ENCODE results near the gene KLKB1.

KLKB1 gene

DNA sequence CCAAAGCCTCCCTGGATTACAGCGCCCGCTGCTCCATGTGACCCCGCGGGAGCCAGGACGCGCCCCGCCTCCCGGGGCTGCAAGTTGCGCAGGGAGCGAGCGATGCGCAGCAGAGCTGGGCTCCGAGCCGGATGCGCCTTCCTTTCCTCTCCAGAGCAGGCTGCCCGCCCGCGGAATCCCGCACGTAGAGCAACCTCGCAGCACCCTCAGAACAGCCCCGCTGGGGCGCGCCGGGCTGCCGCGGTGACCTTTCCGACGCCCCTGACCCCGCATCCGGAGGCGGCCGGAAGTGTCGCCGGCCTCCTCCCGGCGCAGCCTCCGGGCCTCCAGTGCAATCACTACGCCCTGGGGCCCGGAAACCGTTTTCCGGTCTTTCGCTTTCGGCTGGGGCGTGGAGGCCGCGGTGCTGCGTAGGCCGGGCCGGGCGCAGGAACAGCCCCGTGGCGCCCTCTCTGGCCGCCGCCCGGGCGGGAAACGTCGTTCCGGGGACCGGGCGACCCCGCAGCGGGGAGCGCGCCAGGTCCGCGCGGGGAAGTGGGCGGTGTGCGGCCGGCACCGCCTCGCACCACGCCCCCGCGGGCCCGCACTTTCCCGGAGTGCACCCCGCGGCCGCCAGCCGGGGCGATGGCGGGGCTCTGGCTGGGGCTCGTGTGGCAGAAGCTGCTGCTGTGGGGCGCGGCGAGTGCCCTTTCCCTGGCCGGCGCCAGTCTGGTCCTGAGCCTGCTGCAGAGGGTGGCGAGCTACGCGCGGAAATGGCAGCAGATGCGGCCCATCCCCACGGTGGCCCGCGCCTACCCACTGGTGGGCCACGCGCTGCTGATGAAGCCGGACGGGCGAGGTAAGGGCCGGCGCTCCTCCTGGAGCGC, 35.9 kb upstream of the KLKB1 start, which contains the start of gene CYP4V2 (continued):
- TF ChIP-seq, protein P1, sequence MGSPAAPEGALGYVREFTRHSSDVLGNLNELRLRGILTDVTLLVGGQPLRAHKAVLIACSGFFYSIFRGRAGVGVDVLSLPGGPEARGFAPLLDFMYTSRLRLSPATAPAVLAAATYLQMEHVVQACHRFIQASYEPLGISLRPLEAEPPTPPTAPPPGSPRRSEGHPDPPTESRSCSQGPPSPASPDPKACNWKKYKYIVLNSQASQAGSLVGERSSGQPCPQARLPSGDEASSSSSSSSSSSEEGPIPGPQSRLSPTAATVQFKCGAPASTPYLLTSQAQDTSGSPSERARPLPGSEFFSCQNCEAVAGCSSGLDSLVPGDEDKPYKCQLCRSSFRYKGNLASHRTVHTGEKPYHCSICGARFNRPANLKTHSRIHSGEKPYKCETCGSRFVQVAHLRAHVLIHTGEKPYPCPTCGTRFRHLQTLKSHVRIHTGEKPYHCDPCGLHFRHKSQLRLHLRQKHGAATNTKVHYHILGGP (tag by site-specific recombination; IDR thresholded peaks at IDR 0.05) = no peak
- TF ChIP-seq ZNF529 (tag by site-specific recombination; IDR thresholded peaks at IDR 0.05; ENCODE audit: insufficient replicate concordance) (no peak), ZBTB10 (tag by site-specific recombination; IDR thresholded peaks at IDR 0.05) (peak; percentile 98), ZNF513 (tag by site-specific recombination; IDR thresholded peaks at IDR 0.05) (no peak), ZEB2 (tag by site-specific recombination; IDR thresholded peaks at IDR 0.05) (peak; percentile 87), ZNF280D (tag by site-specific recombination; IDR thresholded peaks at IDR 0.05) (no peak), SP7 (tag by site-specific recombination; IDR thresholded peaks at IDR 0.05) (0 out of 2 replicates have a peak, but pooled peaks have one; percentile 13), ZNF311 (tag by site-specific recombination; IDR thresholded peaks at IDR 0.05; ENCODE audit: borderline replicate concordance) (no peak), ZBTB8A (tag by site-specific recombination; IDR thresholded peaks at IDR 0.05) (peak; percentile 98), ZNF366 (tag by site-specific recombination; conservative IDR thresholded peaks at IDR 0.05) (no peak), ZNF138 (tag by site-specific recombination; IDR thresholded peaks at IDR 0.05; ENCODE audit: borderline replicate concordance) (no peak), PATZ1 (tag by site-specific recombination; IDR thresholded peaks at IDR 0.05) (peak; percentile 69), ZNF521 (tag by site-specific recombination; IDR thresholded peaks at IDR 0.05) (no peak), REST (tag by site-specific recombination; IDR thresholded peaks at IDR 0.05) (no peak), ZNF174 (tag by site-specific recombination; IDR thresholded peaks at IDR 0.05) (no peak)
- TF ChIP-seq, protein P2, sequence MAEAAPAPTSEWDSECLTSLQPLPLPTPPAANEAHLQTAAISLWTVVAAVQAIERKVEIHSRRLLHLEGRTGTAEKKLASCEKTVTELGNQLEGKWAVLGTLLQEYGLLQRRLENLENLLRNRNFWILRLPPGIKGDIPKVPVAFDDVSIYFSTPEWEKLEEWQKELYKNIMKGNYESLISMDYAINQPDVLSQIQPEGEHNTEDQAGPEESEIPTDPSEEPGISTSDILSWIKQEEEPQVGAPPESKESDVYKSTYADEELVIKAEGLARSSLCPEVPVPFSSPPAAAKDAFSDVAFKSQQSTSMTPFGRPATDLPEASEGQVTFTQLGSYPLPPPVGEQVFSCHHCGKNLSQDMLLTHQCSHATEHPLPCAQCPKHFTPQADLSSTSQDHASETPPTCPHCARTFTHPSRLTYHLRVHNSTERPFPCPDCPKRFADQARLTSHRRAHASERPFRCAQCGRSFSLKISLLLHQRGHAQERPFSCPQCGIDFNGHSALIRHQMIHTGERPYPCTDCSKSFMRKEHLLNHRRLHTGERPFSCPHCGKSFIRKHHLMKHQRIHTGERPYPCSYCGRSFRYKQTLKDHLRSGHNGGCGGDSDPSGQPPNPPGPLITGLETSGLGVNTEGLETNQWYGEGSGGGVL (tag by site-specific recombination; IDR thresholded peaks at IDR 0.05) = no peak

Data from HEK293 (cell line).